ENCODE results near the gene MMP28.

GRCh38 chr17:35748341-35748841, 47.0 kb downstream of the MMP28 start:
- TF ChIP-seq YY1 (IDR thresholded peaks at IDR 0.05; ENCODE audit: insufficient read depth, insufficient read length) = no peak
- no peak for TF ChIP-seq ZNF274 (IDR thresholded peaks at IDR 0.05; ENCODE audit: low read depth, low read length)
- no peak for TF ChIP-seq SUZ12 (IDR thresholded peaks at IDR 0.05; ENCODE audit: extremely low read depth, insufficient read depth, insufficient read length)

All from NT2/D1 (cell line).